Measurements from ENCODE around the gene DNAJC9.

Gene DNAJC9

DNA sequence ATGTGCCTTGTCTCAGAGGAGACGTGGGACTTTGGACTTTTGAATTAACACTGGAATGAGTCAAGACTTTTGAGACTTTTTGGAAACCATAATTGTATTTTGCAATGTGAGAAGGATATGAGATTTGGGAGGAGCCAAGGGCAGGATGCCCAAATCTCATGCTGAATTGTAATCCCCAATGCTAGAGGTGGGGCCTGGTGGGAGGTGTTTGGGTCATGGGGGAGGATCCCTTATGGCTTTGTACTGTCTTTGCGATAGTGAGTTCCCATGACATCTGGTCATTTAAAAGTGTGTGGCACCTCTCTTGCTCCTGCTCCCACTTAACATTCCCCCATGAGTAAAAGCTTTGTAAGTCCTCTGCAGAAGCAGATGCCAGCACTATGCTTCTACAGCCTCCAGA lies 39.2 kb downstream of the DNAJC9 start:
- POLR2A ChIA-PET: interaction anchor here (1.1 kb wide), 1 partner anchor 39 kb away, joined by 3 read pairs; the partner anchor contains the start of gene DNAJC9
- no peak for TF ChIP-seq ZNF544 (tag by site-specific recombination; IDR thresholded peaks at IDR 0.05)
- no peak for TF ChIP-seq SETDB1 (IDR thresholded peaks at IDR 0.05; ENCODE audit: insufficient read length, low read length)
- no peak for TF ChIP-seq YY1 (tag by site-specific recombination; IDR thresholded peaks at IDR 0.05)
- TF ChIP-seq ZNF23 (tag by site-specific recombination; IDR thresholded peaks at IDR 0.05; ENCODE audit: borderline replicate concordance): no peak
- no peak for TF ChIP-seq ZNF354C (tag by site-specific recombination; IDR thresholded peaks at IDR 0.05; ENCODE audit: borderline replicate concordance, low read depth)
- no peak for TF ChIP-seq GLIS1 (tag by site-specific recombination; IDR thresholded peaks at IDR 0.05)
- TF ChIP-seq, protein P1, sequence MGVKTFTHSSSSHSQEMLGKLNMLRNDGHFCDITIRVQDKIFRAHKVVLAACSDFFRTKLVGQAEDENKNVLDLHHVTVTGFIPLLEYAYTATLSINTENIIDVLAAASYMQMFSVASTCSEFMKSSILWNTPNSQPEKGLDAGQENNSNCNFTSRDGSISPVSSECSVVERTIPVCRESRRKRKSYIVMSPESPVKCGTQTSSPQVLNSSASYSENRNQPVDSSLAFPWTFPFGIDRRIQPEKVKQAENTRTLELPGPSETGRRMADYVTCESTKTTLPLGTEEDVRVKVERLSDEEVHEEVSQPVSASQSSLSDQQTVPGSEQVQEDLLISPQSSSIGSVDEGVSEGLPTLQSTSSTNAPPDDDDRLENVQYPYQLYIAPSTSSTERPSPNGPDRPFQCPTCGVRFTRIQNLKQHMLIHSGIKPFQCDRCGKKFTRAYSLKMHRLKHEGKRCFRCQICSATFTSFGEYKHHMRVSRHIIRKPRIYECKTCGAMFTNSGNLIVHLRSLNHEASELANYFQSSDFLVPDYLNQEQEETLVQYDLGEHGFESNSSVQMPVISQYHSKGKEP (tag by site-specific recombination; IDR thresholded peaks at IDR 0.05): no peak
- TF ChIP-seq, protein P2, sequence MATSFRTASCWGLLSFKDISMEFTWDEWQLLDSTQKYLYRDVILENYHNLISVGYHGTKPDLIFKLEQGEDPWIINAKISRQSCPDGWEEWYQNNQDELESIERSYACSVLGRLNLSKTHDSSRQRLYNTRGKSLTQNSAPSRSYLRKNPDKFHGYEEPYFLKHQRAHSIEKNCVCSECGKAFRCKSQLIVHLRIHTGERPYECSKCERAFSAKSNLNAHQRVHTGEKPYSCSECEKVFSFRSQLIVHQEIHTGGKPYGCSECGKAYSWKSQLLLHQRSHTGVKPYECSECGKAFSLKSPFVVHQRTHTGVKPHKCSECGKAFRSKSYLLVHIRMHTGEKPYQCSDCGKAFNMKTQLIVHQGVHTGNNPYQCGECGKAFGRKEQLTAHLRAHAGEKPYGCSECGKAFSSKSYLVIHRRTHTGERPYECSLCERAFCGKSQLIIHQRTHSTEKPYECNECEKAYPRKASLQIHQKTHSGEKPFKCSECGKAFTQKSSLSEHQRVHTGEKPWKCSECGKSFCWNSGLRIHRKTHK (tag by site-specific recombination; IDR thresholded peaks at IDR 0.05): no peak
- TF ChIP-seq, protein P3, sequence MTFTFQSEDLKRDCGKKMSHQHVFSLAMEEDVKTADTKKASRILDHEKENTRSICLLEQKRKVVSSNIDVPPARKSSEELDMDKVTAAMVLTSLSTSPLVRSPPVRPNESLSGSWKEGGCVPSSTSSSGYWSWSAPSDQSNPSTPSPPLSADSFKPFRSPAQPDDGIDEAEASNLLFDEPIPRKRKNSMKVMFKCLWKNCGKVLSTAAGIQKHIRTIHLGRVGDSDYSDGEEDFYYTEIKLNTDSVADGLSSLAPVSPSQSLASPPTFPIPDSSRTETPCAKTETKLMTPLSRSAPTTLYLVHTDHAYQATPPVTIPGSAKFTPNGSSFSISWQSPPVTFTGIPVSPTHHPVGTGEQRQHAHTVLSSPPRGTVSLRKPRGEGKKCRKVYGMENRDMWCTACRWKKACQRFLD (tag by site-specific recombination; IDR thresholded peaks at IDR 0.05): no peak
- TF ChIP-seq ZBTB48 (tag by site-specific recombination; IDR thresholded peaks at IDR 0.05): no peak
- no peak for TF ChIP-seq ZNF555 (tag by site-specific recombination; conservative IDR thresholded peaks at IDR 0.05)
- no peak for TF ChIP-seq ZNF654 (tag by site-specific recombination; IDR thresholded peaks at IDR 0.05; ENCODE audit: low read depth)
- Histone ChIP-seq H3K4me3 (ENCODE audit: low read depth, low read length) (no peak overlapping the region), H3K9me3 (ENCODE audit: control insufficient read depth, insufficient read depth, low read depth, low read length) (no peaks in the 10 kb centered on the region), H3K27ac (ENCODE audit: extremely low read depth, low read depth, low read length) (no peak overlapping the region), H3K4me1 (ENCODE audit: control insufficient read depth, insufficient read depth, low read length) (no peaks in the 10 kb centered on the region), H3K36me3 (ENCODE audit: control insufficient read depth in 2 of 2, insufficient read depth in 1 of 2, low read length in 2 of 2) (peaks cover 0 to 29% of the 10 kb centered on the region in 2 experiments; a peak in 1 of 3 replicates)
- CTCF ChIA-PET: no interaction called here

DNA sequence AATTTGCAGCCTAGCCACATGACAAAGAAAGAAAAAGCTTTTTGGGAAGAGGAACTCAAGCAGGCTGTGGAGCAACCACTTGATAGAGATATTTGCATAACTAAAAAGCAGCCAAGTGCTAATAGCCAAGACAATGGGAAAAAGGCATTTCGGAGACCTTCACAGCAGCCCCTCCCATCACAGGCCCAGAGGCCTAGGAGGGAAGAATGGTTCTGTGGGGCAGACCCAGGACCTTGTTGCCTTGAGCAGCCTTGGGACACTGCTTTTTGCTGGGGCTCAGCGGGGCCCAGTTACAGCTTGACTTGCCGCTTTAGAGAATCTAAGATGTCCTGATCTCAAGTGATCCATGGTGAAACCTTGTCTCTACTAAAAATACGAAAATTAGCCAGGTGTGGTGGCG lies 40.7 kb downstream of the DNAJC9 start:
- Histone ChIP-seq H3K36me3 (ENCODE audit: control insufficient read depth in 2 of 2, insufficient read depth in 1 of 2, low read length in 2 of 2) (peaks cover 0 to 30% of the 10 kb centered on the region in 2 experiments; a peak in 1 of 3 replicates), H3K4me3 (ENCODE audit: low read depth, low read length) (no peak overlapping the region), H3K27ac (ENCODE audit: extremely low read depth, low read depth, low read length) (no peak overlapping the region), H3K4me1 (ENCODE audit: control insufficient read depth, insufficient read depth, low read length) (no peaks in the 10 kb centered on the region), H3K9me3 (ENCODE audit: control insufficient read depth, insufficient read depth, low read depth, low read length) (no peaks in the 10 kb centered on the region)
- peak; percentile 99 for TF ChIP-seq ZNF585B (tag by site-specific recombination; IDR thresholded peaks at IDR 0.05)
- TF ChIP-seq HOXA7 (CRISPR knock-in tag; IDR thresholded peaks at IDR 0.05; ENCODE audit: borderline replicate concordance): no peak
- ChIA-PET CTCF (interaction anchor here (0.6 kb wide), 1 partner anchor 1163 kb away, joined by 3 read pairs; no protein-coding TSS in a partner anchor), POLR2A (no interaction called here)

DNA sequence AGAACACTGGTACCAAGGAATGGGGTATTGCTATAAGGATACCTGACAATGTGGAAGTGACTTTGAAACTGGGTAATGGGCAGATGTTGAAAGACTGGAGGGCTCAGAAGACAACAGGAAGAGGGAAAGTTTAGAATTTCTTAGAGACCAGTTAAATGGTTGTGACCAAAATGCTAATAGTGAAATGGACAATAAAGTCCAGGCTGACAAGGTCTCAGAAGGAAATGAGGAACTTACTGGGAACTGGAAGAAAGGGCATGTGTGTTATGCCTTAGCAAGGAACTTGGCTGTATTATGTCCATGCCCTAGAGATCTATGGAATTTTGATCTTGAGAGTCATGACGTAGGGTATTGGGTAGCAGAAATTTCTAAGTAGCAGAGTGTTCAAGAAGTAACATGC lies 41.2 kb downstream of the DNAJC9 start:
- peaks cover 0 to 28% of the 10 kb centered on the region in 2 experiments; a peak in 1 of 3 replicates for H3K36me3 ChIP-seq (ENCODE audit: control insufficient read depth in 2 of 2, insufficient read depth in 1 of 2, low read length in 2 of 2)
- TF ChIP-seq ZNF202 (tag by site-specific recombination; IDR thresholded peaks at IDR 0.05; ENCODE audit: borderline replicate concordance): no peak
- TF ChIP-seq ZNF544 (tag by site-specific recombination; IDR thresholded peaks at IDR 0.05): no peak
- no peak for TF ChIP-seq ZBTB48 (tag by site-specific recombination; IDR thresholded peaks at IDR 0.05)
- TF ChIP-seq ZBTB8A (tag by site-specific recombination; IDR thresholded peaks at IDR 0.05): no peak
- TF ChIP-seq RBAK (tag by site-specific recombination; IDR thresholded peaks at IDR 0.05): no peak
- TF ChIP-seq ZNF335 (tag by site-specific recombination; conservative IDR thresholded peaks at IDR 0.05): no peak
- ChIA-PET POLR2A (no interaction called here), CTCF (interaction anchor here (0.6 to 1.3 kb wide), 2 partner anchors 12 to 21 kb away, joined by 3 to 8 read pairs; no protein-coding TSS in a partner anchor)
- no peak overlapping the region for H3K27ac ChIP-seq (ENCODE audit: extremely low read depth, low read depth, low read length)
- H3K9me3 ChIP-seq (ENCODE audit: control insufficient read depth, insufficient read depth, low read depth, low read length): no peaks in the 10 kb centered on the region
- H3K4me1 ChIP-seq (ENCODE audit: control insufficient read depth, insufficient read depth, low read length): no peaks in the 10 kb centered on the region
- H3K4me3 ChIP-seq (ENCODE audit: low read depth, low read length): no peak overlapping the region
